ENCODE measurements around the gene SEC14L1.

Gene SEC14L1

GRCh38 chr17:77197115-77197514 lies 56.3 kb downstream of the SEC14L1 start:
- no peak for DNase-seq

- no peak for DNase-seq
These were observed 59.9 kb downstream of the SEC14L1 start for GRCh38 chr17:77200711-77201110.

- no peak for DNase-seq
These were observed 62.7 kb downstream of the SEC14L1 start for GRCh38 chr17:77203436-77203835.

GRCh38 chr17:77203846-77204245 lies 63.1 kb downstream of the SEC14L1 start:
- DNase-seq = no peak

- no peak for DNase-seq
These were observed 63.8 kb downstream of the SEC14L1 start for GRCh38 chr17:77204536-77204935.

GRCh38 chr17:77205396-77206125 lies 64.8 kb downstream of the SEC14L1 start:
- no peak for DNase-seq

- DNase-seq = no peak
These were observed 65.6 kb downstream of the SEC14L1 start for GRCh38 chr17:77206158-77206956.

GRCh38 chr17:77207689-77208216 lies 67.0 kb downstream of the SEC14L1 start:
- DNase-seq = no peak

GRCh38 chr17:77208217-77208808 lies 67.5 kb downstream of the SEC14L1 start:
- DNase-seq = no peak

- no peak for DNase-seq
These were observed 68.1 kb downstream of the SEC14L1 start for GRCh38 chr17:77208856-77209255.

GRCh38 chr17:77209330-77209748 lies 68.6 kb downstream of the SEC14L1 start:
- DNase-seq = no peak

- no peak for DNase-seq
These were observed 69.6 kb downstream of the SEC14L1 start for GRCh38 chr17:77210331-77210730.

- no peak for DNase-seq
These were observed 70.3 kb downstream of the SEC14L1 start for GRCh38 chr17:77210946-77211541.

GRCh38 chr17:77211681-77212080 lies 70.9 kb downstream of the SEC14L1 start:
- DNase-seq = no peak

- no peak for DNase-seq
These were observed 71.5 kb downstream of the SEC14L1 start for GRCh38 chr17:77212081-77212832.

- DNase-seq = no peak
These were observed 72.3 kb downstream of the SEC14L1 start for GRCh38 chr17:77212833-77213777.

- no peak for DNase-seq
These were observed 73.0 kb downstream of the SEC14L1 start for GRCh38 chr17:77213778-77214132.

- no peak for DNase-seq
These were observed 73.6 kb downstream of the SEC14L1 start for GRCh38 chr17:77214328-77214727.

GRCh38 chr17:77214743-77215142 lies 74.0 kb downstream of the SEC14L1 start:
- peak; percentile 10 to 30 for DNase-seq

- DNase-seq = no peak
These were observed 74.5 kb downstream of the SEC14L1 start for GRCh38 chr17:77215281-77215680.

GRCh38 chr17:77216486-77216885 lies 75.7 kb downstream of the SEC14L1 start:
- no peak for DNase-seq

Measured in activated CD4-positive, alpha-beta T cell treated with anti-CD3 and anti-CD28 coated beads, Interleukin-2, amount 50 U/mL, for 48 hours (primary cell).